A673 (cell line): Measurements from ENCODE around the gene HNF4A.

Experiments
- CTCF ChIP-seq: fragments of 300-800, 200-600 bp; sonication (generic); conservative IDR thresholded peaks from 2 replicates; pipeline ENCODE4 v1.5.1; 2017; ENCODE audit warnings: low read depth, mild to moderate bottlenecking, antibody characterized with exemption, low read length, moderate library complexity, mixed read lengths
- EZH2 ChIP-seq: fragments of 200-600 bp; sonication (generic); IDR thresholded peaks from 2 replicates; pipeline ENCODE4 v1.6.1; 2017; ENCODE audit warnings: borderline replicate concordance, low read depth, mild to moderate bottlenecking, mixed read lengths, antibody characterized with exemption, low read length; ENCODE audit not compliant: poor library complexity, severe bottlenecking

GRCh38 chr20:44414346-44414714 is 58.8 kb downstream of the HNF4A start:
- TF ChIP-seq CTCF (no peak), EZH2 (no peak)
